Mammary epithelial cell (primary cell): Measurements from ENCODE around the gene ANO2.

Experiments used
- EZH2 ChIP-seq: IDR thresholded peaks from 2 replicates; pipeline ENCODE4 v1.6.1; 2012; ENCODE audit warnings: low read length, inconsistent platforms, borderline replicate concordance
- TF ChIP-seq, protein P1 (sequence below), 2 donors: IDR thresholded peaks in 1 of 2; conservative IDR thresholded peaks in 1 of 2; 2 replicates each; pipeline ENCODE4 v1.5.1; 2011 to 2012; ENCODE audit warnings: inconsistent platforms in 2 of 2, low read length in 2 of 2, mild to moderate bottlenecking in 2 of 2, control low read depth in 1 of 2, low read depth in 1 of 2; ENCODE audit not compliant: insufficient read depth in 1 of 2; ENCODE audit errors: extremely low read depth in 1 of 2

DNA sequence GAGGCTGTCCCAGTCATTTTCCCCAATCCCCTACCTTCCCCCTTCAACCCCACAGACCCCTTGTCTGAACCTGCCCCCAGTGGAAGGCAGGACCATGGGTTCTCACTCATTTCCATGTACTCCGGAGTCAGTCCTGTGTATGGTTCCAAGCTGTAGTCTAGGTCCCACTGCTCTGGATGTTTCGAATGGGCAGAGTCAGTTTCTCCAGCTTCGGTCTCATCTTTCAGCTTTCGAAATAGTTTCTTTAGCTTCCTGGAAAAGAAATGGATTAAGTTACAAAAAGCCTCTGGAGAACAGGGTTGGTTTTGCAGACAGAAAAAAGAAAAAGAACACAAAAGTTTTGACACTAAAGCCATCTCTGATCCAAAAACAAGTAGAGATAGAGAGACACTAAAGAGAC lies 345.7 kb downstream of the ANO2 start:
- TF ChIP-seq, protein P1, sequence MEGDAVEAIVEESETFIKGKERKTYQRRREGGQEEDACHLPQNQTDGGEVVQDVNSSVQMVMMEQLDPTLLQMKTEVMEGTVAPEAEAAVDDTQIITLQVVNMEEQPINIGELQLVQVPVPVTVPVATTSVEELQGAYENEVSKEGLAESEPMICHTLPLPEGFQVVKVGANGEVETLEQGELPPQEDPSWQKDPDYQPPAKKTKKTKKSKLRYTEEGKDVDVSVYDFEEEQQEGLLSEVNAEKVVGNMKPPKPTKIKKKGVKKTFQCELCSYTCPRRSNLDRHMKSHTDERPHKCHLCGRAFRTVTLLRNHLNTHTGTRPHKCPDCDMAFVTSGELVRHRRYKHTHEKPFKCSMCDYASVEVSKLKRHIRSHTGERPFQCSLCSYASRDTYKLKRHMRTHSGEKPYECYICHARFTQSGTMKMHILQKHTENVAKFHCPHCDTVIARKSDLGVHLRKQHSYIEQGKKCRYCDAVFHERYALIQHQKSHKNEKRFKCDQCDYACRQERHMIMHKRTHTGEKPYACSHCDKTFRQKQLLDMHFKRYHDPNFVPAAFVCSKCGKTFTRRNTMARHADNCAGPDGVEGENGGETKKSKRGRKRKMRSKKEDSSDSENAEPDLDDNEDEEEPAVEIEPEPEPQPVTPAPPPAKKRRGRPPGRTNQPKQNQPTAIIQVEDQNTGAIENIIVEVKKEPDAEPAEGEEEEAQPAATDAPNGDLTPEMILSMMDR (conservative IDR thresholded peaks at IDR 0.05 in 1 of 2, IDR thresholded peaks at IDR 0.05 in 1 of 2; ENCODE audit: extremely low read depth in 1 of 2, insufficient read depth in 1 of 2, low read depth in 1 of 2, low read length in 2 of 2): no peak
- no peak for TF ChIP-seq EZH2
